ENCODE data around the gene PLAAT5.

Gene PLAAT5

GRCh38 chr11:63517156-63517555, 26.2 kb upstream of the PLAAT5 start:
- H4K20me1 ChIP-seq (ENCODE audit: control insufficient read depth, insufficient read depth, low read depth, low read length), result no peaks in the 10 kb centered on the region
- H3K36me3 ChIP-seq (ENCODE audit: control insufficient read depth, low read length), result no peaks in the 10 kb centered on the region
- H3K4me1 ChIP-seq (ENCODE audit: control insufficient read depth, low read length), result no peaks in the 10 kb centered on the region
- H3K79me2 ChIP-seq (ENCODE audit: control insufficient read depth, low read length), result no peaks in the 10 kb centered on the region
- H3F3A ChIP-seq (ENCODE audit: control insufficient read depth, insufficient read depth), result no peaks in the 10 kb centered on the region
- H3K4me3 ChIP-seq (ENCODE audit: low read length), result no peak overlapping the region
- H3K9me2 ChIP-seq (replicated peaks; ENCODE audit: control insufficient read depth, low read length), result no peaks in the 10 kb centered on the region
- H3K4me2 ChIP-seq (ENCODE audit: low read length), result no peak overlapping the region
- H3K27me3 ChIP-seq (ENCODE audit: control insufficient read depth, low read length), result no peaks in the 10 kb centered on the region
- no peak overlapping the region for H3K27ac ChIP-seq (ENCODE audit: low read depth, low read length)
- no peak for TF ChIP-seq CTCF (IDR thresholded peaks at IDR 0.05; ENCODE audit: low read depth, low read length, poor library complexity, severe bottlenecking)
- TF ChIP-seq EZH2phosphoT487 (IDR thresholded peaks at IDR 0.05; ENCODE audit: borderline replicate concordance, low read length), result no peak
- H3K9me3 ChIP-seq (ENCODE audit: control insufficient read depth, insufficient read depth, low read length), result no peaks in the 10 kb centered on the region

- H3K9me3 ChIP-seq (ENCODE audit: control insufficient read depth, insufficient read depth, low read length), result no peaks in the 10 kb centered on the region
- no peak overlapping the region for H3K27ac ChIP-seq (ENCODE audit: low read depth, low read length)
- H3K9me2 ChIP-seq (replicated peaks; ENCODE audit: control insufficient read depth, low read length), result no peaks in the 10 kb centered on the region
- H3K36me3 ChIP-seq (ENCODE audit: control insufficient read depth, low read length), result no peaks in the 10 kb centered on the region
- no peaks in the 10 kb centered on the region for H3K4me1 ChIP-seq (ENCODE audit: control insufficient read depth, low read length)
- H3K27me3 ChIP-seq (ENCODE audit: control insufficient read depth, low read length), result no peaks in the 10 kb centered on the region
- H4K20me1 ChIP-seq (ENCODE audit: control insufficient read depth, insufficient read depth, low read depth, low read length), result no peaks in the 10 kb centered on the region
- no peaks in the 10 kb centered on the region for H3F3A ChIP-seq (ENCODE audit: control insufficient read depth, insufficient read depth)
- no peaks in the 10 kb centered on the region for H3K79me2 ChIP-seq (ENCODE audit: control insufficient read depth, low read length)
- H3K4me2 ChIP-seq (ENCODE audit: low read length), result no peak overlapping the region
- TF ChIP-seq EZH2phosphoT487 (IDR thresholded peaks at IDR 0.05; ENCODE audit: borderline replicate concordance, low read length) (no peak), CTCF (IDR thresholded peaks at IDR 0.05; ENCODE audit: low read depth, low read length, poor library complexity, severe bottlenecking) (no peak)
- no peak overlapping the region for H3K4me3 ChIP-seq (ENCODE audit: low read length)
These were observed 25.1 kb upstream of the PLAAT5 start for GRCh38 chr11:63516109-63516508.

GRCh38 chr11:63512816-63513215, 21.8 kb upstream of the PLAAT5 start:
- Histone ChIP-seq H3K79me2 (ENCODE audit: control insufficient read depth, low read length) (no peaks in the 10 kb centered on the region), H3K4me1 (ENCODE audit: control insufficient read depth, low read length) (no peaks in the 10 kb centered on the region), H3K27ac (ENCODE audit: low read depth, low read length) (no peak overlapping the region), H3K4me2 (ENCODE audit: low read length) (no peak overlapping the region), H3K4me3 (ENCODE audit: low read length) (no peak overlapping the region), H3K9me2 (replicated peaks; ENCODE audit: control insufficient read depth, low read length) (no peaks in the 10 kb centered on the region), H3F3A (ENCODE audit: control insufficient read depth, insufficient read depth) (no peaks in the 10 kb centered on the region), H3K9me3 (ENCODE audit: control insufficient read depth, insufficient read depth, low read length) (no peaks in the 10 kb centered on the region), H3K27me3 (ENCODE audit: control insufficient read depth, low read length) (no peaks in the 10 kb centered on the region), H4K20me1 (ENCODE audit: control insufficient read depth, insufficient read depth, low read depth, low read length) (no peaks in the 10 kb centered on the region), H3K36me3 (ENCODE audit: control insufficient read depth, low read length) (no peaks in the 10 kb centered on the region)
- TF ChIP-seq CTCF (IDR thresholded peaks at IDR 0.05; ENCODE audit: low read depth, low read length, poor library complexity, severe bottlenecking) (no peak), EZH2phosphoT487 (IDR thresholded peaks at IDR 0.05; ENCODE audit: borderline replicate concordance, low read length) (no peak)

Data from DOHH2 (cell line).